ENCODE results near the gene SLC25A42. TPM values are rescaled to one million over a fixed set of nuclear protein-coding genes. Genes with fewer than 3 reads are reported as not detected.
A peak's percentile ranks its signal among the peaks of the same experiment; 100 is the strongest.

Gene SLC25A42
- total and polyA plus RNA-seq, 2 of the 13 experiments (the other 11 are each of a cell fraction or from before 2014, with no cell fraction given), result 12.8 to 18.3 TPM

- TF ChIP-seq ARID4A (CRISPR knock-in tag; IDR thresholded peaks at IDR 0.05; ENCODE audit: borderline replicate concordance) (peak; percentile 23; the same call in 1 of the 2 replicates), SAFB2 (CRISPR knock-in tag; IDR thresholded peaks at IDR 0.05; ENCODE audit: borderline replicate concordance, low read depth) (0 out of 2 replicates have a peak, but pooled peaks have one; percentile 29), HNRNPL (IDR thresholded peaks at IDR 0.05; ENCODE audit: low read depth, low read length) (0 out of 2 replicates have a peak, but pooled peaks have one; percentile 32), ZNF614 (CRISPR knock-in tag; IDR thresholded peaks at IDR 0.05; ENCODE audit: borderline replicate concordance) (peak; percentile 27; the same call in 1 of the 2 replicates), ZNF580 (CRISPR knock-in tag; IDR thresholded peaks at IDR 0.05; ENCODE audit: borderline replicate concordance, low read depth) (no peak), ELF1 (CRISPR knock-in tag; IDR thresholded peaks at IDR 0.05) (peak; percentile 45; the same call in 1 of the 2 replicates), TFDP1 (CRISPR knock-in tag; IDR thresholded peaks at IDR 0.05; ENCODE audit: borderline replicate concordance) (peak; percentile 65; the same call in 1 of the 2 replicates), ZNF782 (CRISPR knock-in tag; IDR thresholded peaks at IDR 0.05; ENCODE audit: borderline replicate concordance) (no peak), NFE2L1 (CRISPR knock-in tag; IDR thresholded peaks at IDR 0.05; ENCODE audit: borderline replicate concordance) (no peak), YEATS2 (CRISPR knock-in tag; IDR thresholded peaks at IDR 0.05; ENCODE audit: borderline replicate concordance) (peak; percentile 47; the same call in 1 of the 2 replicates), KDM3A (CRISPR knock-in tag; IDR thresholded peaks at IDR 0.05; ENCODE audit: low read depth) (no peak), PHF8 (CRISPR knock-in tag; IDR thresholded peaks at IDR 0.05) (peak; percentile 29; the same call in 1 of the 2 replicates), ZHX1 (CRISPR knock-in tag; IDR thresholded peaks at IDR 0.05; ENCODE audit: low read depth) (peak; percentile 59; the same call in 1 of the 2 replicates), MAX (IDR thresholded peaks at IDR 0.05) (peak; percentile 60), ZNF574 (CRISPR knock-in tag; IDR thresholded peaks at IDR 0.05) (no peak)
Measured at GRCh38 chr19:19105365-19106055, 41.7 kb downstream of the SLC25A42 start (continued).

All from HepG2 (cell line).